ENCODE results near the gene EPB42. TPM values are rescaled to one million over a fixed set of nuclear protein-coding genes. Genes with fewer than 3 reads are reported as not detected.

The EPB42 gene
- total RNA-seq, 2 donors from 2014 or later = 1.1 TPM

DNA sequence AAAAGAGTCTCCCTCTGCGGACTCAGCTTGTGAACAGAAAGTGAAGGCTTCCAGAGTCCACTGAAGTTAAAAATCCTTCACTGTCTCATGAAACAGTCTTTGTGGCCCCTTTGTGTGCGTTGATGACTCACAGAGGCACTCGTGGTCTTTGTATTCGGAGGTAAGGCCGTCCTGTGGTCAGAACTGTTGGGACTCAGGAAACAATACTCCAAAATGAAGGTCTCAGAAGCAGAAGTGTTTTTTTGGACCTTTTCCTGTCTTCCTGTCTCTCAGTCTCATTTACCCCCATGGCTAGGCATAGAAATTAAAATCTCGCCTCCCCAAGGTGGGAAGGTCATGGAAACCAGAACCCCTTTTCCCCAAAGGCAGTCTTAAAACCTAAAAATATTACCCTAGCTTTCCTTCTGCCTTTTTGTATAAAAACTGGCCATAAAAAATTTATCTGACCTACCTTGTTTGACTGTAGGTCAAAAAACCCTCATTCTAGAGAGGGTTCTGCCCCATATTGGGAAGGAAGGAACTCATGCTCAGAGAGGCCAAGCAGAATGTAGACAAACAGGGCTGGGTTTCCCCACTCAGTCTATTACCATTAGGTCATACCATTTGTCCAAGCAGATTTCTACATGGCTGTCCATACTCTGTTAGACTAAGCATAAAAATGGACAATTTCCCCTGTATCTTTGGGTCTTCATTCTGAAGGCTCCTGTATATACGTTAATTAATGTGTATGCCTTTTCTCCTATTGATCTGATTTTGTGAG lies 19.1 kb upstream of the EPB42 start:
- Histone ChIP-seq H3K36me3 (no peaks in the 10 kb centered on the region), H3K27ac (no peak overlapping the region), H3K4me1 (no peaks in the 10 kb centered on the region), H3K27me3 (no peaks in the 10 kb centered on the region), H3K9me3 (no peaks in the 10 kb centered on the region), H3K4me3 (no peak overlapping the region)
- no peak for DNase-seq (ENCODE audit: low spot score)
- TF ChIP-seq, protein P1, sequence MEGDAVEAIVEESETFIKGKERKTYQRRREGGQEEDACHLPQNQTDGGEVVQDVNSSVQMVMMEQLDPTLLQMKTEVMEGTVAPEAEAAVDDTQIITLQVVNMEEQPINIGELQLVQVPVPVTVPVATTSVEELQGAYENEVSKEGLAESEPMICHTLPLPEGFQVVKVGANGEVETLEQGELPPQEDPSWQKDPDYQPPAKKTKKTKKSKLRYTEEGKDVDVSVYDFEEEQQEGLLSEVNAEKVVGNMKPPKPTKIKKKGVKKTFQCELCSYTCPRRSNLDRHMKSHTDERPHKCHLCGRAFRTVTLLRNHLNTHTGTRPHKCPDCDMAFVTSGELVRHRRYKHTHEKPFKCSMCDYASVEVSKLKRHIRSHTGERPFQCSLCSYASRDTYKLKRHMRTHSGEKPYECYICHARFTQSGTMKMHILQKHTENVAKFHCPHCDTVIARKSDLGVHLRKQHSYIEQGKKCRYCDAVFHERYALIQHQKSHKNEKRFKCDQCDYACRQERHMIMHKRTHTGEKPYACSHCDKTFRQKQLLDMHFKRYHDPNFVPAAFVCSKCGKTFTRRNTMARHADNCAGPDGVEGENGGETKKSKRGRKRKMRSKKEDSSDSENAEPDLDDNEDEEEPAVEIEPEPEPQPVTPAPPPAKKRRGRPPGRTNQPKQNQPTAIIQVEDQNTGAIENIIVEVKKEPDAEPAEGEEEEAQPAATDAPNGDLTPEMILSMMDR (IDR thresholded peaks at IDR 0.05) = no peak

DNA sequence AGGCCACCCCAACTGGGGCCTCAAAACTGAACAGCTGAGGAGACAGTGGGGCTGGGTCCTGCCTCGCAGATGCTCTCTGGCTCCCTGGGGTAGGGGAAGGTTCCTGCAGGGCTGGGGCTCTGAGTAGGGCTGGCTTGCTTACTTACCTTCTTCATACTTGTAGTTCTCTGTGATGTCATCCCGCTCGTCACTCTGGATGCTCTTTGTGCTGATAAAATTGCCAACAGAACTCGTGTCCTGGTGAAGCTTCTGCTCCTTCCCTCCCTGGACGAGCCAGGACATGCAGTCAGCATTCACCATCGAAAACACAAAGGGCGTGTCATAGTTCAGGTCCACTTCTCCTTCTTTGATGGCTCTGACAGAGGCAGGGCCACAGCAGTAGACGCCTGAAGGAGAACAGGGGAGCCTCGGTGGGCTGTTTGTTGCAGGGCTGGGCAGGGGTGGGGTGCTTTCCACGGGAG lies 17.9 kb upstream of the EPB42 start:
- Histone ChIP-seq H3K4me1 (no peaks in the 10 kb centered on the region), H3K9me3 (no peaks in the 10 kb centered on the region), H3K27ac (no peak overlapping the region), H3K36me3 (no peaks in the 10 kb centered on the region), H3K4me3 (no peak overlapping the region), H3K27me3 (no peaks in the 10 kb centered on the region)
- DNase-seq (ENCODE audit: low spot score) = no peak
- TF ChIP-seq, protein P1 (IDR thresholded peaks at IDR 0.05) = no peak

DNA sequence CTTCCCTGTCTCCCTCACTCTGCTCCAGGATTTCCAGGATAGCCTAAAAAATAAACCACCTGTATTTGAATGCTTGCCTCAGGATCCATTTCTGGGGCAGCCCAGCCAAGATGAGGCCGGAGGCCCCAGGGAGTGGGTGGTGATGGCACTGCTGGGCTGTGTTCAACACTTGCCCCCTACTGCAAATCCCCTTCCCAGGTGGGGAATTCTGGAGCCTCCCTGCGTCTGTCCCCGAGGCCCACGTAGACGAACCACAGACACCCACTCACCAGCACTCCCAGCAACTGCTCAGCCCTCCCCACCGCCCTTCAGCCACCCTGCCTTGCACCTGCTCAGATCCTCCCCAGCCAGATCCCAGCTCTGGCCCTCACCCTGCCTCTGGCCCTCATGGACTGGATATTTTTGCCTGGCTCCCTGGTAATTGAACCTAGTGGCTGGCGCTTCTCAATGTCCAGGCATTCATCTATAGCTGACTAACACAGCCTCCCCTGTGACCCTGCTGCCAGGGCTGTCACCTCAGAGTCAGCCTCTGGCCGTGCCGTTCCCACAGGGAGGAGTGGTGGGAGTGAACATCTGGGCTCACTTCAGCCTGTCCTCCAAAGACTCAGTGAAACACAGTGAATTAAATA lies 17.1 kb upstream of the EPB42 start:
- DNase-seq (ENCODE audit: low spot score) = no peak
- H3K36me3 ChIP-seq = no peaks in the 10 kb centered on the region
- H3K27me3 ChIP-seq = no peaks in the 10 kb centered on the region
- H3K27ac ChIP-seq = no peak overlapping the region
- no peaks in the 10 kb centered on the region for H3K4me1 ChIP-seq
- TF ChIP-seq, protein P1 (IDR thresholded peaks at IDR 0.05) = no peak
- no peak overlapping the region for H3K4me3 ChIP-seq
- H3K9me3 ChIP-seq = no peaks in the 10 kb centered on the region

DNA sequence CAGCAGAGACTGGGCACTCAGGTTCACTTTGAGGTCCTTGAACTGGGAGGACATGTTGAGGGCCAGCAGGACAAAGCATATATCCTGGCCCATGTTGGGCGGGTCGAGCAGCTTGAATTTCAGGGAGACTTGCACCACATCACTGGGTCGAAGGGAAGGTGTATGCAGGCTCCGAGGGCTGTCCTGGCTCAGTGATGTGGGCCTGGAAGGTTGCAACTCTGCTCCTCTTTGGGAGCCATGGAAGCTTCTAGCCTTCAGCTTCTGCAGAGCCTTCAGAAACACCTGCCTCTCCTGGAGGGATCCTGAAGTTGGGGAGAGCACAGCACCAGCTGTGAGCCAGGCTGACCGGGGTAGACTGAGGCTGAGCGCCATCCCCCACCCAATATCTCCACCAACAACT lies 14.7 kb upstream of the EPB42 start:
- H3K9me3 ChIP-seq = no peaks in the 10 kb centered on the region
- DNase-seq (ENCODE audit: low spot score) = no peak
- no peaks in the 10 kb centered on the region for H3K36me3 ChIP-seq
- peaks cover 0 to 1% of the 10 kb centered on the region in 2 donors for H3K4me1 ChIP-seq
- TF ChIP-seq, protein P1 (IDR thresholded peaks at IDR 0.05) = no peak
- no peaks in the 10 kb centered on the region for H3K27me3 ChIP-seq
- no peak overlapping the region for H3K4me3 ChIP-seq
- no peak overlapping the region for H3K27ac ChIP-seq

DNA sequence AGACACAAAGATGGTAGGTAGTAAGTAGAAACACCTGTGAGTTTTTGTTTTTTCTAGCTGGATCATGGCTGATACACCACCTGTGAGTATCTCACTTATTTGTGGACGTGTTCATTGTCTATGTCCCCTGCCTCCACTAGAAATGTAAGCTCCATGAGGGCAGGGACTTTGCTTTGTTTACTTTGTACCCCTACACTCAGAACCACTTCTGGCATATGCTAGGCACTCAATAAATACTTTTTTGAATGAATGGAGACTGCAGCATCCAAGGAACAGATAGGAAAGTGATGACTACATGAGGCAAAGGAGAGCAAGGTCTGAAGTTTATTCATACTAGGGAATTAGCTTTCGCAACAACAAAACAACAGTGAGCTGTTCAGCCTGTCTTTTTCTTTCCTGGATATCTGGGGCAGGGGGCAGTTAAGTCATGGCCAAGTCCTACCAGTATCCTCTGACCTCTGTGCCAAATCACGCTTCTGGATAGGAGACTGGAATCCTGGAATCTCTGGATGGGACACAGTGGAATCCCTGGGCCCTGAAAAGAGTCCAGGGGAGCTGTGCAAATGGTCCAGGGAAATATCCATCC lies 11.6 kb upstream of the EPB42 start:
- H3K4me1 ChIP-seq = peaks cover 0 to 15% of the 10 kb centered on the region in 2 donors

More for the DNA sequence above, 11.6 kb upstream of the EPB42 start:
- Histone ChIP-seq H3K27ac (no peak overlapping the region), H3K4me3 (no peak overlapping the region), H3K9me3 (no peaks in the 10 kb centered on the region), H3K36me3 (no peaks in the 10 kb centered on the region), H3K27me3 (no peaks in the 10 kb centered on the region)
- TF ChIP-seq, protein P1 (IDR thresholded peaks at IDR 0.05) = no peak
- no peak for DNase-seq (ENCODE audit: low spot score)

Data from right atrium auricular region (tissue), 2 donors.